GM18951 (cell line): ENCODE results near the gene OR11H6.
"Not testable (repeated sequence)": the region's sequence is repeated elsewhere in the genome, so short reads cannot be mapped to it uniquely, and the experiment has no call there.

Experiments used
- POLR2A ChIP-seq: IDR thresholded peaks from 4 replicates; pipeline ENCODE4 v1.6.1; 2011; ENCODE audit warnings: mild to moderate bottlenecking; ENCODE audit not compliant: insufficient read length, insufficient read depth; ENCODE audit errors: extremely low read depth
- in situ Hi-C: fragments of 300-500 bp; cut with MboI; formaldehyde crosslinking; loops from one replicate; pipeline ENCODE4 v1.12.0; 2022; ENCODE audit warnings: low sequenced_read_pairs, mixed read lengths, inconsistent platforms; ENCODE audit not compliant: unreplicated experiment

Gene OR11H6, protein sequence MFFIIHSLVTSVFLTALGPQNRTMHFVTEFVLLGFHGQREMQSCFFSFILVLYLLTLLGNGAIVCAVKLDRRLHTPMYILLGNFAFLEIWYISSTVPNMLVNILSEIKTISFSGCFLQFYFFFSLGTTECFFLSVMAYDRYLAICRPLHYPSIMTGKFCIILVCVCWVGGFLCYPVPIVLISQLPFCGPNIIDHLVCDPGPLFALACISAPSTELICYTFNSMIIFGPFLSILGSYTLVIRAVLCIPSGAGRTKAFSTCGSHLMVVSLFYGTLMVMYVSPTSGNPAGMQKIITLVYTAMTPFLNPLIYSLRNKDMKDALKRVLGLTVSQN

DNA sequence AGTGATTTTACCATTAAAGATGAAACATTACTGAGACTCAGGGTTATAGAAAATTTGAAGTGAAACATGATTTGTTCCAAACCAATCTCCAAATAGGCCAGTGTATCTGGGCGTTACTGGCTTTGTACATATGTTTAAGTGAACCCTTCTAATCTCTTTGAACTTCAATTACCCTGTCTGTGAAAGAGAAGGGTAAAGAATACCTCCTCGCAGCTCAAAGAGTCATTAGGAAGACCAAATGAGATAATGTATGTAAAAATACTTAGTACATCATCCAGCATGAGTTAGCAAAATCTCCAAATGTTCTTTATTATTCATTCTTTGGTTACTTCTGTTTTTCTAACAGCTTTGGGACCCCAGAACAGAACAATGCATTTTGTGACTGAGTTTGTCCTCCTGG is at the start of gene OR11H6:
Gene OR11H6, plus strand, starts transcription at position 301 of the 400 bp plus-strand sequence. Its CDS starts 0 bp downstream, at position 301.
- no peak for TF ChIP-seq POLR2A
- in situ Hi-C loops = no loop called here

DNA sequence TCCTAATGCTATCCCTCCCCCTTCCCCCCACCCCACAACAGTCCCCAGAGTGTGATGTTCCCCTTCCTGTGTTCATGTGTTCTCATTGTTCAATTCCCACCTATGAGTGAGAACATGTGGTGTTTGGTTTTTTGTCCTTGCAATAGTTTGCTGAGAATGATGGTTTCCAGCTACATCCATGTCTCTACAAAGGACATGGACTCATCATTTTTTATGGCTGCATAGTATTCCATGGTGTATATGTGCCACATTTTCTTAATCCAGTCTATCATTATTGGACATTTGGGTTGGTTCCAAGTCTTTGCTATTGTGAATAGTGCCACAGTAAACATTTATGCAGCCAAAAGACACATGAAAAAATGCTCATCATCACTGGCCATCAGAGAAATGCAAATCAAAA is 49.3 kb upstream of the OR11H6 start:
- in situ Hi-C loops = not testable (repeated sequence)

DNA sequence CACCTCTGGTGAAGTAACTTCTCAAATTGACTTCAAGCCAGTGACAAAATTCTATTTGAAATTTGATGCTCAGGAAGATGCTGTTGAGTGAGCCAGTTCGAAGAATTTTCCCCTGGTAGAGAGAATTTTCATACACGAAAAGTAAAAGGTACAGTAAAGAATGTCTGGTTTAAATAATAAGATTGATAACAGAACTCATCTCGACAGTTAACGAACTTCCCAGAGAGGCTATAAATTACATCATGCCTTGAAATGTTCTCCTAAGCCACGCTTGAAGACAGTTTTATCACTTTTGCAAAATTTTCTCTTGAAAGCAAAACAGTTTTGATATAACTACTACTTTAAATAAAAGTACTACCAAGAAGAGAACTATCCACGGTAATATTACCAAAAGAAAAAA is 47.2 kb upstream of the OR11H6 start:
- in situ Hi-C loops = no loop called here
- TF ChIP-seq POLR2A = no peak

- TF ChIP-seq POLR2A = no peak
- in situ Hi-C loops = no loop called here
Observed at GRCh38 chr14:20177433-20177974, 46.0 kb upstream of the OR11H6 start.

GRCh38 chr14:20179218-20179617 is 44.3 kb upstream of the OR11H6 start:
- TF ChIP-seq POLR2A = no peak
- in situ Hi-C loops = no loop called here

GRCh38 chr14:20179880-20180279 is 43.6 kb upstream of the OR11H6 start:
- no peak for TF ChIP-seq POLR2A
- in situ Hi-C loops = no loop called here

- no peak for TF ChIP-seq POLR2A
Observed at GRCh38 chr14:20180486-20180885, 43.0 kb upstream of the OR11H6 start.

DNA sequence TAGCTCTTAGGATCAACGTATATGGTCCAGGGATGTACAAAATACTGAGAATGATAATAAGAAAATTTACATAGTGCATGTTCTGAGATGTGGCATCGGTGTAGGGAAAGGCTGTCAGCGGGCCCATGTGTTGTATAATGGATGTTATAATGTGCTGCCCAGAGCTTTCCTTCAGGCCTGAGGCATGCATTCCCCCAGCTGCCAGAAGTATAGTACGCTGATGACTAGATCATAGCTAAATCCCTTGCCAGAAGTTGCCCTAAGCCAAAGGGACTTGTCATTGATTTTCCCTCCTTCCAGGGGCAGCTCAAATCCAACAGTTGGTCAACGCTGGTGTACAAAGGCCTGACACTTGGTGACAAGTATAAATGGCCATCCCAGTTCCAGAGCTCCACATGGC is 39.3 kb upstream of the OR11H6 start:
- no peak for TF ChIP-seq POLR2A
- in situ Hi-C loops = no loop called here

More at GRCh38 chr14:20180486-20180885, 43.0 kb upstream of the OR11H6 start:
- in situ Hi-C loops = no loop called here

- no peak for TF ChIP-seq POLR2A
- in situ Hi-C loops = no loop called here
Observed at GRCh38 chr14:20190596-20190995, 32.9 kb upstream of the OR11H6 start, which contains the start of gene OR11G2. Gene OR11G2 (plus strand): TSS chr14:20190896. CDS start chr14:20197438, 6,542 bp downstream.

GRCh38 chr14:20191396-20191795 is 32.1 kb upstream of the OR11H6 start:
- no peak for TF ChIP-seq POLR2A
- in situ Hi-C loops = no loop called here

DNA sequence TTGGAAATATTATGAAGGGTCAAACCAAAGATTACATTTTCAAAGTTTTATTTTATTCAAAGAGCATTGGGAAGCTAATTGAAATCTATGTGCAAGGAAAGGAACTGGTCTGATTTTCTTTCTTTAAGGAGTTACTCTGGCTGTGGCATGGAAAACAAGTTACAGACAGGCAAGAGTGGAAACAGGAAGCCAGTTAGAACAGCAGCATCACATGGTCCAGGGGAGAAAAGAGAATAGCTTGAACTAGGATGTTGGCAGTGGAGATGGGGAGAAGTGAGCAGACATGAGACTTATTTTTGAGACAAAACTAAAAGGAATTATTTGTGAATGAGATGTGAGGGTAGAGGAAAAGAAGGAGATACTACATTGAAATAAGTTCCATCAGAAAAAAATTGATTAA is 29.4 kb upstream of the OR11H6 start:
- in situ Hi-C loops = no loop called here
- no peak for TF ChIP-seq POLR2A

- in situ Hi-C loops = not testable (repeated sequence)
Observed at GRCh38 chr14:20195170-20195569, 28.3 kb upstream of the OR11H6 start.

- in situ Hi-C loops = no loop called here
- TF ChIP-seq POLR2A = no peak
Observed at GRCh38 chr14:20195911-20196310, 27.6 kb upstream of the OR11H6 start.

GRCh38 chr14:20197459-20197858 is 26.1 kb upstream of the OR11H6 start:
- in situ Hi-C loops = no loop called here
- no peak for TF ChIP-seq POLR2A

DNA sequence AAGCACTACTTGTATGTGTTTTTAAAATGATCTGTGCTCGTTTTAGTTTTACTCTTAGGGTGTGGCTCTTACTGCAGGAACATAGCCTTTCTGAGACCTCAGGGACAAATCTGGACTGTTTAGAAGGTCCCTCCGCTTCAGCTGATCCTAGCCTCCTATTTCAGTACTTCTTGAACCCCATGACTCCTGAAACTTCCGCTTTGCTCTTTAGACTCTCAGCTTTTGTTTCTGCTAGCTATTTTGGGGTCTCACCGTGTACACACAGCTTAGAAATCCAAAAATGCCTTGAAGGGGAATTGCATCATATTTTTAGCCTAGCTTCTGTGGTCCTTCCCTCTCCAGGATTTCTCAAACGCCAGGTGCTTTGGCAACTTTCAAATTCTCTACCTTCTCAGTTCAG is 24.5 kb upstream of the OR11H6 start:
- in situ Hi-C loops = no loop called here
- TF ChIP-seq POLR2A = no peak

DNA sequence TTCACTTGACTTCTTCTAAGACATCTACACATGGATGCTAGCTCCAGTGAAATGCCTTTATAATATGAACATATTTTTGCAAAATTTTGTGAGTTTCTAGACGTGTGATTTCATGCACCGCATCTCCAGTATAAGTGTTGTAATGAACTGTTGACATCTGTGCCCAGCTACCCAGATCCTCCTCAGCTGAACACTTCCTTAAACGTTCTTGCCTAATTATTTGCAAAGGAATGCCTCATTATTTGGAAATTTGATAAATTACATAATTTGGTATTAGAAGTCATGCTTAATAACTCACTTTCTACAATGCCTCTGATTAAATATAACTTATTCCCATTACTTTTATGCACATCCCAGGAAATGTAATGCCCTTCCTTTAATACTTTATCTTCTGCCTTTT is 18.8 kb upstream of the OR11H6 start:
- no peak for TF ChIP-seq POLR2A
- in situ Hi-C loops = no loop called here
